NCI-H2107 treated with DMSO at 0.1 percent for 48 hours (cell line): ENCODE results near the gene HCK.

Experiments
- DNase-seq: peaks from one replicate; lab custom pipeline; 2025; ENCODE audit not compliant: unreplicated experiment; lab: John Stamatoyannopoulos, UW

HCK gene

GRCh38 chr20:32057656-32058184, 5.7 kb downstream of the HCK start:
- DNase-seq = no peak

- DNase-seq = no peak
Observed at GRCh38 chr20:32059189-32059588, 7.1 kb downstream of the HCK start.

DNA sequence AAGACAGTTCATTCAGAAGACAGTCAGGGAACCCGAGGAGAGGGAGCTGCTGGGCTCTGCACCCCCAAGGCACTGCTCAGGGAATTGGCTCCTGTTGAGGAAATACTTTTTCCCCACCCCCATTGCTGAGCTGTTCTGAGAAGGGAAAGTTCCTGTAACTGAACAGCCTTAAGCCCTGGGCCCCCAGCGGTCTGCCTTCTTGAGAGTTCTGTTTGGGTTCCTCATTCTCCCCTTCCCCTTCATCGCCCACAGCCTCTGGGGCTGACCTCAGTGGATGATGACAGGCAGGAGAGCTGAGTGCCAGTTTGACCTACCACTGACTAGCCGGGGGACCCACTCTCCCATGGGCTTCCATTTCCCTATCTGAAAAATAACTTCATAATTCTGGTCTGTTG, 10.7 kb downstream of the HCK start:
- DNase-seq = no peak

DNA sequence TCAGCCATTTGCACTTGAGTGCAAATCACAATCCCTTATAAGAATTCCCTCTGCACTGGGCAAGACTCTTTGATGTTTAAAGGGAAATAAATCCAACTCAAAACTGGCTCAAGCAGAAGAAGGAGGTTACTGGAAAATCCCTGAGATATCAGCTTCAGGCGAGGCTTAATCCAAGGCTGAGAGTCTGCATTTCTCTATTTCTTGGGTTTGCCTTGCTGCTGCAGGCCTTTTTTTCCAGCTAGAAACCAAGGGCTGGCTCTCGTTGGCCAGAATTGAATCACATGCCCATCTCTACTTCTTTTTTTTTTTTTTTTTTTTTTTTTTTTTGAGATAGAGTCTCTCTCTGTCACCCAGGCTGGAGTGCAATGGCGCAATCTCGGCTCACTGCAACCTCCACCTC, 11.7 kb downstream of the HCK start:
- no peak for DNase-seq

GRCh38 chr20:32064667-32065066, 12.6 kb downstream of the HCK start:
- DNase-seq = no peak

GRCh38 chr20:32067234-32067821, 15.3 kb downstream of the HCK start:
- DNase-seq = no peak

DNA sequence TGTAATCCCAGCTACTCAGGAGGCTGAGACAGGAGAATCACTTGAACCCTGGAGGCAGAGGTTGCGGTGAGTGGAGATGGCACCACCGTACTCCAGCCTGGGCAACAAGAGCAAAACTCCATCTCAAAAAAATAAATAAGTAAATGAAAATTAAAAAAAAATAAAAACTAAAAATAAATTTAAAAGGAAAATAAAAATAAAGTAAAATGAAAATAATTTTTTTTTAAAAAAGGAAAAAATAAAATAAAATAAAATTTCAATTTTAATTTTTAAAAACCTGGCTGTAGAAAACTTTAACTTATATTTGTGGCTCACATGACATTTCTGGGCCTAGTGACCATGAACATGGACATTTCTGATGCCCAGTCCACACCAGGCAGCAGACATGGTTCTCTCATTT, 16.1 kb downstream of the HCK start:
- no peak for DNase-seq

DNA sequence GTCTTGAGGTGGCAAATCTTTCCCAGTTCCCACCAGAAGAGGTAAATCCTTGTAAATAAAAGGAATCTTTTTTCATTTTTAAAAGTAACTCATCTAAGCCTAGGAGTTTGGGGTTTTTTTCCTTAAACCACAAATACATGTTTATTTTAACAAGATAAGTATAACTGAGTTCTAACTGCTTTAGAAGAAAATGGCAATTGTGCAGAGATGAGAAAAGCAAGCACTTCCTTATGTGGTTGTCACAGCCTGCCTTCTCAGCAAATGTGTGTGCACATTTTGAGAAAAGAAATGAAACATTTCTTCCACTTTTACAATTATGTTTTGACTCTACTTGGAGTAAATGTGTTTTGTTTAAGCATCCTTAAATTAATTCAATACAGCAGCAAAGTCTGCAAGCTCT, 17.7 kb downstream of the HCK start:
- DNase-seq = no peak

- no peak for DNase-seq
Observed at GRCh38 chr20:32070282-32070681, 18.2 kb downstream of the HCK start.

DNA sequence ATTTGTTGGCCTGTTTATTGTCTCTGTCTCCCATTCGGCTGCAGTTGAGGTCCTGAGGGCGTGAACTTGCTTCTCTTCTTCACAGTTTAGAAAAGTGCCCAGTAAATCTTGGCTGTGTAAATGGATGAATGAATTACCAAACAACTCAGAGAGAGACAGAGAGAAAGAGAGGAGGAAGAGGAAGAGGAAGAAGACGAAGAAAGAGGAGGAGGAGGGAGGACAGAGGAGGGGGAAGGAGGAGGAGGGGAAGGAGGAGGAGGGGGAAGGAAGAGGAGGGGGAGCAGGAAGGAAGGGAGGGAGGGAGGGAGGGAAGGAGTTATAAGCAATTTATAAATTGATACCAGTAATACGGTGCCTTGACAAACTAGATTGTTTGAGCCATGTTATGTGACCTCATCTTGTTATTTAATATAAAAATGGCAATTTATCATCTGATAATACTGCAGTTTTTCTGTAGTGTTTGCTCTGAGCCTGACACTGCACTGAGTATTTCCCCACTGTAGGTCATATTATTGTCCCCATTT, 18.7 kb downstream of the HCK start:
- no peak for DNase-seq

DNA sequence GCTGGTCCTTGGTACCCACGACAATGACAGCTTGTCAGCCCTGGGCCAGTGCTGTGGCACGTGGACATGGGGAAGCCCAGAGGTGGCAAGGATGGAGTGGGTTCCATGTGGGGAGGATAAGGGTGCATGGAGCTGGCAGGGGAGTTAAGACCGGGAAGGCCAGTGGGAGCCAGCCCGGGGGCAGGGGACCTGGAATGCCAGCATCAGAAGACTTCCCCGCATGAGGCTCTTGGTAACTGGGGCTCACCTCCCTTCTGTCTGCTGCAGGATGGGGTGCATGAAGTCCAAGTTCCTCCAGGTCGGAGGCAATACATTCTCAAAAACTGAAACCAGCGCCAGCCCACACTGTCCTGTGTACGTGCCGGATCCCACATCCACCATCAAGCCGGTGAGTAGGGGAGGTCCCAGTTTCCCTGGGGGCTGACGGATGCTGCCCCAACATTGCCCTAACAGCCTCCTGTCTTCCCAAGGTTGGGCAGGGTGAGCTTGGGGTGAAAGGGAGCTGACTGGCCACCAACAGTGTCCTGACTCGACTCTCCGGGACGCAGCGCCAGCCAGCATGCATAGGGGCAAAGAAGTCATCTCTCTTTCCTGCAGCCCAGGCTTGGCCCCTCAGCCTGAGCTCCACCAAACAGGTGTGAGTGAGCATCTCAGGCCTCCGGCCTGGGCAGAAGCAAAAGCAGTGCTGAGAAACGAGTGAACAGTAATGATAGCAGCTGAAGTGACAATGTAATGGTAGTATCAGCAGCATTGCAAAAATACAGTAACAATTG, 19.5 kb downstream of the HCK start:
- no peak for DNase-seq

GRCh38 chr20:32072168-32072750, 20.2 kb downstream of the HCK start:
- no peak for DNase-seq

- no peak for DNase-seq
Observed at GRCh38 chr20:32075534-32075933, 23.5 kb downstream of the HCK start.

GRCh38 chr20:32077190-32077589, 25.1 kb downstream of the HCK start:
- DNase-seq = no peak

DNA sequence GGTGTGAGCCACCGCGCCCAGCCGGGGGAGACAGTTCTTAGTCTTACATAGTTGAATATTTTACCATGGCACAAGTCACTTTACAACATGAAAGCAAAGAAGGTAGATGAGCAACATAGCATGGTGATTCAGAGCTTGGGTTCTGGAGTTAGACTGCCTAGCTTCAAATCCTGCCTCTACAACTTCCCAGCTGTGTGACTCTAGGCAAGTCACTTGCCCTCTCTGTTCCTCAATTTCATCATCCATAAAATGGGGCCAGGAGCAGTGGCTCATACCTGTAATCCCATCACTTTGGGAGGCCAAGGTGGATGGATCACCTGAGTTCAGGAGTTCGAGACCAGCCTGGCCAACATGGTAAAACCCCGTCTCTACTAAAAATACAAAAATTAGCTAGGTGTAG, 26.3 kb downstream of the HCK start:
- no peak for DNase-seq

DNA sequence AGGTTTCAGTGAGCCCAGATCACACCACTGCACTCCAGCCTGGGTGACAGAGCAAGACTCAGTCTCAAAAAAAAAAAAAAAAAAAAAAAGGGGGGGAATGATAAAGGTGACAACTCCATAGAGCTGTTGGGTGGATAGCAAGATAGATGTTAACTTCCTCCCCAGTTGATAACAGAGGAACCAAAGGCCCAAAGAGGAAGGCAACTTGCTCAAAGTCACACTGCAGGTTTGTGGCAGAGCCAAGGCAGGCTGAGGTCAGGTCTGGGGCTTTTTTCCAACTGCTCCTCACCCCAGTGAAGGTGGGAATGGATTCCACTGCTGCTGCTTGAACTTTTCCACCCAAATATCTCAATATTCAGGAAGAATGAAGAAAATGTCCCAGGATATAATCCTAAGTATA, 26.7 kb downstream of the HCK start:
- DNase-seq = no peak

GRCh38 chr20:32079655-32080109, 27.6 kb downstream of the HCK start:
- DNase-seq = no peak

DNA sequence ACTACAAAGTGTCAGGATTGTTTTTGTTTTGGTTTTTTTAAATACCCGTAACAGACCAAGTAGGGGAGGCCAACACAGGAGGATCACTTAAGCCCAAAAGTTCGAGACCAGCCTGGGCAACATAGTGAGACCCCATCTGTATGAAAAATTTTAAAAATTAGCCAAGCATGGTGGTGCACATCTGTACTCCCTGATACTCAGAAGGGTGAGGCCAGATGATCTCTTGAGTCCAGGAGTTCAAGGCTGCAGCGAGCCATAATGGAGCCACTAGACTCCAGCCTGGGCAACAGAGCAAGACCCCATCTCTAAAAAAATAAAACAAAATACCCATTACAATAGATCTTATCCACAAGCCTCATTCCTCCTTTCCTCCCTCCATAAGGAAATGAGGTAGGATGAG, 28.7 kb downstream of the HCK start:
- no peak for DNase-seq

DNA sequence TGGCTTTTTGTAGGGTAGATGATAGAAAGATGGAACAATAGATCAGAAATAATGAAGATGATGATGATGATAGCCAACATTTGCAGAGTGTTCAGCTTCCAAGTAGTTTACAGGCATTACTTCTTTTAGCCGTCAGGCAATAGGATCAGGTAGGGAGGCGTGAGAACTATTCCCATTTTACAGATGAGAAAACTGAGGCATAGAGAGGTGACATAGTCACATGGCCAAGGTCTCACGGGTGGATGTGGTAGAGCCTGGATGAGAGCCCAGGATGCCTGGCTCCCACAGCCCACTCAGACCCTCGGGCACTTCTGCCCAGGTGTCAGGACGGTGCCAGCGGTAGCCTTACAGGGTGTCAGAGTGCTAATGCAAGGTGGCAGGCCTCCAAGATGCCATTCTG, 31.4 kb downstream of the HCK start:
- no peak for DNase-seq

- DNase-seq = no peak
Observed at GRCh38 chr20:32087070-32087469, 35.0 kb downstream of the HCK start.

- no peak for DNase-seq
Observed at GRCh38 chr20:32088759-32089158, 36.7 kb downstream of the HCK start.
